COLO829 (cell line): ENCODE measurements around the gene MAPRE2.

ENCODE experiments used
- DNase-seq: peaks from one replicate; pipeline ENCODE4 v3.0.0; 2012; ENCODE audit warnings: low spot score

Gene MAPRE2

DNA sequence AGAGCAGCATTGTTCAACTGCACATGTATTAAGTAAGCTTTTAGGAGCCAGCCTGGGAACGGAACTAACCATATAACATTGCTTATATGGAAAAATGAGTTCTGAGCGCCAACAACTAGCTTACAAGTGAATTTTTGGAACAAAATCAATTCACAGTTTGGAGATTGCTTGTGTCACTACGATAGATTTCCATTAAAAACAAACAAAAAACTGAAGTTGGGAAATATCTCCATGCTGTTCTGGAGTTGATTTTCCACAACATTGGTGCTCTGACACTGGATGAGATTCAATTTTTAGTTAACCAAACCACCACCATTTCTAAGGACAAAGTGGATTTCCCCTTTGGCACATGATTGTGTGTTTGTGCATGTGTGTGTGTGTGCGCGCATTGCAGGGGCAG is 142.7 kb downstream of the MAPRE2 start:
- no peak for DNase-seq

DNA sequence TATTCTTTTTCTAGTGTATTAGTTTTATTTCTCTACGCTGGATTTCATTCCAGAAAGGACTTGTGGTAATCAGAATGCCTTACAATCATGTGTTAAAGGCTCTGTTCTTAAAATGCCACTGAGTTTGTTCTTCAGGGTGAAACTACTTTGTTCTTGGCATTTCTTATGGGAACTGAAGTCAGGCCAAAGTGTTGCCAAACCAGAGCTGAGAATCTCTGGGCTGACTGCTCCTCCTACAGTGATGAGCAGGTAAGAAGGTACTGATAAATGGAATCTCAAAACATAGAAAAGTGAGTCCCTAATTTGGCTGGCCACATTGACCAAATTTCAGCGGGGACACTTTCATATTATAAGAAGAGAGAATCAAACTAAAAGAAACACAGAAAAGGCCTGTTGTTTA is 144.6 kb downstream of the MAPRE2 start:
- DNase-seq, result no peak

DNA sequence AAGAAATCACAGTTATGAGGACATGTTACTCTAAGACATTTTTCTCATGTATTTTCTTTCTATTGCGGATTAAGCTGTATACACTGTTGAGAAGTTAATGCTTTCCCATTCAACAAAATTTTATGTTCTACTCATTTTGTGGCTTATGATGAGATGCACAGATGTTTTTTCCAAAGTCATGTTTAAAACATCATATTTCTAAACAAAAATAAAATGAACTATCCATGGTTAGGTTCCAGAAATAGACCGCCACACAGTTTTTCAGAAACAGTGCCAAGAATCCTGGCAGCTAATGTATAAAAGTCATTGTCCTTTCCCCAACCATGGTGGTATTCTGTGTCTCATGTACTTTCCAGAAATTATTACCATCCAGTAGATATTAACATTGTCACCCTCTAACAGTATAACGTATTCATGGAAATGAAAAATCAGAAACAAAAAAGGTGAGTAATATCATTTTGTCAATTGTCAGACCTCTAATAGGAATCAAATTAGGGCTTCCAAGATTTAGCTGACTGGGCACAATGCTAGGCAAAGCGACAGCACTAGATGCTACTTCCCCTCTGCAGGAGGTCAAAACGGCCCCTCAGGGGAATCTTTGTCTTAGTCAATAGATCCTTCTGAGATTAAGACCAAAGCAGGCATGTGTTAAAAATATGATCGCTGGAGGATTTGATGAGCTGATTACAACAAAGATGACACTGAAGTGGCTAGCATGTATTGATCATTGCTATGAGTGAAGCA is 145.2 kb downstream of the MAPRE2 start:
- no peak for DNase-seq

DNA sequence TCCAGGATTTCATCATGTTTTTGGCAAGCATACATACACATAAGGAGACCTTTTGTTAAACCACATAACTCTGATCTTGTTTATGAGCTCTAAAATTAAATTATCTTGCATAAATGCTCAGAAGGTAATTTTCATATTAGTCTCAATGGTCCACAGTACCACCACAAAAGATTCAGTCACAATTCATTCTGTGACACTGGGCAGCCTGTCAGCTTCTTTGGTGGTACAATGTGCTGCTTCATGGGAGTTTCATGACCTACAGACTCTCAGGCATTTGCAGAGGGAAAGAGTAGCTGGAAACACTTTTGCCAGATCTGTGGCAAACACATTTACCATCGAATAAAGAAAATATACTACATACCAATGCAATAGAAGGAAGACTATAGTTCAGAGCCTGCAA is 148.3 kb downstream of the MAPRE2 start:
- DNase-seq, result no peak

- DNase-seq, result no peak
Observed at GRCh38 chr18:35190948-35191697, 149.9 kb downstream of the MAPRE2 start.

DNA sequence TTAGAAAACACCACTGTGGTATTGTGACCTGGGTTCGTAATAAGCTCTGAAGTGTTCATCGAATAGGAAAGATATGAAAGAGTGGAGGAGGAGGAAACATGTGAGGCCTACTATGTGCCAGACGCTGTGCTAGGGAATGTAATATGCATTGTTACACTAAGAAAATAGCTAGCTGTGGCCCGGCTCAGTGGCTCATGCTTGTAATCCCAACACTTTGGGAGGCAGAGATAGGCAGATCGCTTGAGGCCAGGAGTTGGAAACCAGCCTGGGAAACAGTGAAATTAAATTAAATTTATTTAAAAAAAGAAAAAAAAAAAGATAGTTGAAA is 150.4 kb downstream of the MAPRE2 start:
- DNase-seq, result no peak

DNA sequence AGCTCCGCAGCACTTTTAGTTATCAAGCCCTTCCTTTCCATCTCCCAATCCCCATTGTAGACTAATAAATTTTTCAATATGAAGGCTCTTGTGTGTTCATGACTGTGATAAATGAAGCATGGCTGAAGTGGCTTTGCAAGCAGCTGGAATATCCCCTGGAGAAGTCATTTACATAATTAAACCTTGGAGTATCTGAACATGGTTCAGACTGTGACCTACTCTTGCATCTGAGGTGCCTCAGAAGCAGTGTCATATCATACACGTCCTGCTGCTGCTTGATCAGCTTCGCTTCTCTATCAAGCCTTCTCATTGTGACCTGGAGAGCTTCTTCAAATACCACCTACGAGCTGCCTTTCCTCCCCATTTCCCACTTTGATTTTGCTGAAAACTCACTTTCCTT is 151.2 kb downstream of the MAPRE2 start:
- no peak for DNase-seq
